H1 (cell line): ENCODE measurements around the gene GPR143. TPM values are rescaled to one million over a fixed set of nuclear protein-coding genes. Genes with fewer than 3 reads are reported as not detected.

ENCODE experiments used
- EZH2 ChIP-seq: fragments of 200-600 bp; sonication (generic); IDR thresholded peaks from 2 replicates; pipeline ENCODE4 v1.7.1; 2012; ENCODE audit warnings: low read depth, mild to moderate bottlenecking, moderate library complexity, low read length, inconsistent platforms; ENCODE audit not compliant: severe bottlenecking
- JUND ChIP-seq: IDR thresholded peaks from 2 replicates; pipeline ENCODE4 v1.6.1; 2011; ENCODE audit warnings: mild to moderate bottlenecking, improper control_type of control experiment, low read length
- TBP ChIP-seq: IDR thresholded peaks from 2 replicates; pipeline ENCODE4 v1.6.1; 2011; ENCODE audit warnings: low read depth, low read length, improper control_type of control experiment
- polyA plus RNA-seq, 7 experiments: library from polyadenylated mRNA; depleted of rRNA in 3 of 7; stranded (reverse) in 5 of 7; unstranded in 2 of 7; fragments of >200 nt in 5 of 7; fragments of 200-250 nt in 2 of 7; gene quantifications; 1 replicate in 5 of 7; 2 replicates in 1 of 7; 4 replicates in 1 of 7; pipeline versions ENCODE4 v1.2.1 to v1.2.3, GENCODE V29; 2011 to 2013; ENCODE audit warnings: missing spikeins in 2 of 7, mixed read lengths in 2 of 7
- total RNA-seq: library from RNA; stranded (reverse); fragmentation: NEBNext Ultra II Directional; extraction: Animal tissue kit (Norgen Biotek cat#: 25700); gene quantifications from 2 replicates; pipeline ENCODE4 v1.2.1, GENCODE V29; 2021

Gene GPR143
- total and polyA plus RNA-seq, 2 of the 8 experiments (the other 6 are each of a cell fraction or from before 2014, with no cell fraction given), result 18.5 to 30.7 TPM

DNA sequence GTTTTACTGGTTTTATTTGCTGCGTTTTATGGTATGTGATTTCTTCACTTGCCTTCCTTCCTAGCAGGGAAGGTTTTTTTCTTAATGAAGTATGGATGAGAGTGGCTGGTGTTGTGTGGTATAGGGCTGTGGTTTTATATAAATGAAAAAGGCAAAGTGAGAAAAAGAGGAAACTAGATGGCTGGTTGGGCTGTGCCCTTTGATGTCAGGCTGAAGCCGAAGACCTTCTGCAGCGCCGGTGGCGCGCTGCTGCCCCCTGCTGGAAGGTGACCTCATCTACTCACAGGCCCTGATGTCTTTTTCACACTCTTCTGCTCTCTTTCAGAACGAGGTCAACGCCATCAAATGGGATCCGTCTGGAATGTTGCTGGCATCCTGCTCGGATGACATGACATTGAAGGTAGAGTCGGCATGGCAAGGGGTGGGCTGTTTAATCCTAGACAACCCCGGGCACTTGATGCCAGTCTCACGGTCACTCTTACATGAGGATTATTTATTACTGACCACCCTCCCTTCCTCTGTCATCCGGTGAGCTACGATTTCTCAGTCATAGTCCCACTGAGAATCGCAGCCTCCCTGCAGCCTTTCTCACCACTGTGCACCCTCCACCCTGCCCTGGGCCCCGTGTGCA is 56.6 kb downstream of the GPR143 start (continued):
- TF ChIP-seq EZH2 (no peak), TBP (no peak), JUND (0 out of 2 replicates have a peak, but pooled peaks have one; percentile 21)
